ENCODE measurements around the gene PCDHGA11.
"Not testable (repeated sequence)": the region's sequence is repeated elsewhere in the genome, so short reads cannot be mapped to it uniquely, and the experiment has no call there.

The PCDHGA11 gene

DNA sequence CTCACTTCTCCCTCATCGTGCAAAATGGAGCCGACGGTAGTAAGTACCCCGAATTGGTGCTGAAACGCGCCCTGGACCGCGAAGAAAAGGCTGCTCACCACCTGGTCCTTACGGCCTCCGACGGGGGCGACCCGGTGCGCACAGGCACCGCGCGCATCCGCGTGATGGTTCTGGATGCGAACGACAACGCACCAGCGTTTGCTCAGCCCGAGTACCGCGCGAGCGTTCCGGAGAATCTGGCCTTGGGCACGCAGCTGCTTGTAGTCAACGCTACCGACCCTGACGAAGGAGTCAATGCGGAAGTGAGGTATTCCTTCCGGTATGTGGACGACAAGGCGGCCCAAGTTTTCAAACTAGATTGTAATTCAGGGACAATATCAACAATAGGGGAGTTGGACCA is 10.4 kb downstream of the PCDHGA11 start:
- DNase-seq (ENCODE audit: low read depth in 2 of 2) = no peak

DNA sequence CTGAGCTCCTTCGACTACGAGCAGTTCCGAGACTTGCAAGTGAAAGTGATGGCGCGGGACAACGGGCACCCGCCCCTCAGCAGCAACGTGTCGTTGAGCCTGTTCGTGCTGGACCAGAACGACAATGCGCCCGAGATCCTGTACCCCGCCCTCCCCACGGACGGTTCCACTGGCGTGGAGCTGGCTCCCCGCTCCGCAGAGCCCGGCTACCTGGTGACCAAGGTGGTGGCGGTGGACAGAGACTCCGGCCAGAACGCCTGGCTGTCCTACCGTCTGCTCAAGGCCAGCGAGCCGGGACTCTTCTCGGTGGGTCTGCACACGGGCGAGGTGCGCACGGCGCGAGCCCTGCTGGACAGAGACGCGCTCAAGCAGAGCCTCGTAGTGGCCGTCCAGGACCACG is 11.5 kb downstream of the PCDHGA11 start:
- DNase-seq (ENCODE audit: low read depth in 2 of 2) = not testable (repeated sequence)

DNA sequence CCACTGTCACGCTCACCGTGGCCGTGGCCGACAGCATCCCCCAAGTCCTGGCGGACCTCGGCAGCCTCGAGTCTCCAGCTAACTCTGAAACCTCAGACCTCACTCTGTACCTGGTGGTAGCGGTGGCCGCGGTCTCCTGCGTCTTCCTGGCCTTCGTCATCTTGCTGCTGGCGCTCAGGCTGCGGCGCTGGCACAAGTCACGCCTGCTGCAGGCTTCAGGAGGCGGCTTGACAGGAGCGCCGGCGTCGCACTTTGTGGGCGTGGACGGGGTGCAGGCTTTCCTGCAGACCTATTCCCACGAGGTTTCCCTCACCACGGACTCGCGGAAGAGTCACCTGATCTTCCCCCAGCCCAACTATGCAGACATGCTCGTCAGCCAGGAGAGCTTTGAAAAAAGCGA is 11.9 kb downstream of the PCDHGA11 start:
- not testable (repeated sequence) for DNase-seq (ENCODE audit: low read depth in 2 of 2)

DNA sequence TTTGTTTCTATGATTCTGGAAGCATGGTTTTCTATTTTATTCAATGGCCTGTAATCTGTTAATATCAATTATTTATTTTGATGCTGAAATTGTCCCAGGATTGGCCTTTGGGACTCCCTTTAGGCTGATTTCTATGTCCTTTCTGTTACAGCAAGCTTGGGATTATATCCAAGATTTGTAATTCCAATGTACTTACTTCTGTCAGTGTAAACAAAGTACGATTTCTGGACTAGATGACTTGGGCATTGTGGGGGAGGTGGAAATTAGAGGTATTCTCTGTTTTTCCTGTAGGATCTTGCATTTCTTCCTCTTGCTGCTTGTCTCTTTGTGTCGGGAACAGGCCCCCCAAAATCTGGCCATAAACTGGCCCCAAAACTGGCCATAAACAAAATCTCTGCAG is 13.2 kb downstream of the PCDHGA11 start:
- DNase-seq (ENCODE audit: low read depth in 2 of 2) = no peak

- DNase-seq (ENCODE audit: low read depth in 2 of 2) = no peak
These were observed 16.4 kb downstream of the PCDHGA11 start for GRCh38 chr5:141437221-141437620.

DNA sequence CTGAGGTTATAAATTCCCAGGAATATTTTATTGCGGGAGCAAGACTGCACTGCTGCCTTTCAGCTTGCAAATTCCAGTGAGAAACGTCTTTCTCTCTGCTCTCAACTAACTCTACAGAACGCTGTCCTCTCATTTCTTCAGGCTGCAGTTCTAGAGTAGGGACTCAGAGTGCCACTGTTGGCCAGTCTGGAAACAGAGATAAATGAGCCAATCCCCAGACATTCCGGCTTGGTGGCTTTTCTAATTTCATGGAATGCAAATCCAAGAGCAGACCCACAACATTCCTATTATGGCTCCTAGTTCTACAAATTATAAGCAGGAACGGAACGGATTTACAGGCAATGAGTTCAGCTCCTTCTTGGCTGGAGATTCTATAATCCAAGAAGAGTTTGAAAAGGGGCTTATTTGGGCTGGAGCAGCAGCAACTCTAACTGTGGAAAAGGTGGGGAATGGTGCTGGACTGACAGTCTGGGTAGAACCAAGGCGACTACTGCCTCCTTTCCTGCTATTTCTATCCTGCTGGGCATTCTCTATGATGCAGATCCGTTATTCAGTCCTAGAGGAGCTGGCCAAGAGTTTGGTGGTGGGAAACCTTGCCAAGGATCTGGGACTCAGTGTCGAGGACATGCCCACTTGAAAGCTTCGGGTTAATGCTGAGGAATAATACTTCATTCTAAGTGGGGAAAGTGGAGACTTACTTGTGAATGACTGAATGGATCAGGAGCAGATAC is 18.7 kb downstream of the PCDHGA11 start:
- DNase-seq (ENCODE audit: low read depth in 2 of 2) = no peak

DNA sequence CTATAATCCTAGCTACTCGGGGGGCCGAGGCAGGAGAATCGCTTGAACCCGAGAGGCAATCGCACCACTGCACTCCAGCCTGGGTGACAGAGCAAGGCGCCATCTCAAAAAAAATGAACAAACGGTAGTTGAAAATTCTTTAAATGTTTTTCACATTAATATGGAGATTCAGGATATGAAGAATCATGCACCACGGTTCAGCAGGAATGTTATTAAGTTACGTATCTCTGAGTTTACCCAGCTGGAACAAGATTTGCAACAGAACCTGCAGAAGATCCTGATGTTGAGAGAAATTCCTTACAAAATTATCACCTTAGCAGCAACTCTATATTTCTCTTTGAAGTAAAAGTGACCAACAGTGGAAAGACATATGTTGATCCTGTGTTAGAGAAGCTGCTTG is 19.5 kb downstream of the PCDHGA11 start:
- DNase-seq (ENCODE audit: low read depth in 2 of 2) = no peak

- no peak for DNase-seq (ENCODE audit: low read depth in 2 of 2)
These were observed 20.8 kb downstream of the PCDHGA11 start for GRCh38 chr5:141441571-141442170.

DNA sequence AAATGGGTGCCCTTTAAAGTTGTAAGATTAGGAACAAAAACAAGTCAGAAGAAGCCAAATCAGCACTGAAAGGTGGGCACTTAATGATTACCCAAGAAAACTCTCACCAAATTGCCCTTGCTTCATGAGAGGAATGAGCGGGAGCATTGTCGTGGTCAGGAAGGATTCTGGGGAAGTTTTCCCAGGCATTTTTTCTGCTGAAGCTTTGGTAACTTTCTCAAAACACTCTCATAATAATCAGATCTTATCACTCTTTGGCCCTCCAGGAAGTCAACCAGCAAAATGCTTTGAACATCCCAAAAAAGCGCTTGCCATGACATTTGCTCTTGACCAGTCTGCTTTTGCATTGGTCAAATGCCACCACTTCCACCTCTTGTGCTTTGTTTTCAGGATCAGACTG is 44.5 kb downstream of the PCDHGA11 start:
- DNase-seq (ENCODE audit: low read depth in 2 of 2) = no peak
